MM.1S (cell line): ENCODE measurements around the gene ESR2.
"Not testable (repeated sequence)": the region's sequence is repeated elsewhere in the genome, so short reads cannot be mapped to it uniquely, and the experiment has no call there.

Experiments used
- DNase-seq: peaks from one replicate; pipeline ENCODE4 v3.0.0-alpha.2; 2015
- H2AFZ ChIP-seq: fragments of 300-600 bp; sonication (generic); 2 replicates; pipeline ENCODE4 v1.6.0; 2016; ENCODE audit warnings: antibody characterized with exemption, low read length
- H3F3A ChIP-seq: fragments of 300-600 bp; sonication (generic); 2 replicates; pipeline ENCODE4 v1.6.1; 2016; ENCODE audit warnings: mild to moderate bottlenecking, antibody characterized with exemption, low read length, moderate library complexity, mixed read lengths; ENCODE audit not compliant: insufficient read depth
- H3K27ac ChIP-seq: fragments of 300-600 bp; sonication (generic); 2 replicates; pipeline ENCODE4 v1.5.1; 2016; ENCODE audit warnings: mild to moderate bottlenecking, low read length
- H3K27me3 ChIP-seq: fragments of 300-600 bp; sonication (generic); replicated peaks from 2 replicates; pipeline ENCODE4 v1.6.0; 2016; ENCODE audit warnings: low read length; ENCODE audit not compliant: insufficient read depth
- H3K36me3 ChIP-seq: fragments of 300-600 bp; sonication (generic); replicated peaks from 2 replicates; pipeline ENCODE4 v1.6.1; 2016; ENCODE audit warnings: mild to moderate bottlenecking, low read length, mixed read lengths; ENCODE audit not compliant: insufficient read depth
- H3K4me1 ChIP-seq: fragments of 300-600 bp; sonication (generic); 2 replicates; pipeline ENCODE4 v1.6.1; 2016; ENCODE audit warnings: low read length, mixed read lengths
- H3K4me2 ChIP-seq: fragments of 300-600 bp; sonication (generic); 2 replicates; pipeline ENCODE4 v1.6.0; 2016; ENCODE audit warnings: low read depth, low read length
- H3K4me3 ChIP-seq: fragments of 300-600 bp; sonication (generic); 2 replicates; pipeline ENCODE4 v1.5.1; 2016; ENCODE audit warnings: low read length, mixed read lengths
- H3K79me2 ChIP-seq: fragments of 300-600 bp; sonication (generic); 2 replicates; pipeline ENCODE4 v1.6.1; 2016; ENCODE audit warnings: mixed run types, low read length, mixed read lengths
- H3K9ac ChIP-seq: fragments of 300-600 bp; sonication (generic); 2 replicates; pipeline ENCODE4 v1.6.1; 2016; ENCODE audit warnings: low read length, mixed read lengths
- H3K9me2 ChIP-seq: fragments of 300-600 bp; sonication (generic); replicated peaks from 2 replicates; pipeline ENCODE4 v1.6.1; 2016; ENCODE audit warnings: mild to moderate bottlenecking, low read length, mixed read lengths; ENCODE audit not compliant: insufficient read depth
- H3K9me3 ChIP-seq: fragments of 300-600 bp; sonication (generic); replicated peaks from 2 replicates; pipeline ENCODE4 v1.6.1; 2016; ENCODE audit warnings: mild to moderate bottlenecking, low read length, mixed read lengths; ENCODE audit not compliant: insufficient read depth
- H4K20me1 ChIP-seq: fragments of 300-600 bp; sonication (generic); 2 replicates; pipeline ENCODE4 v1.6.1; 2016; ENCODE audit warnings: mild to moderate bottlenecking, low read length, moderate library complexity, mixed read lengths; ENCODE audit not compliant: insufficient read depth
- EZH2 ChIP-seq: fragments of 300-600 bp; sonication (generic); optimal IDR thresholded peaks from 2 replicates; pipeline ENCODE3; 2017; ENCODE audit warnings: low read depth, mild to moderate bottlenecking, antibody characterized with exemption, low read length, mixed read lengths
- EZH2phosphoT487 ChIP-seq: fragments of 300-600 bp; sonication (generic); IDR thresholded peaks from 2 replicates; pipeline ENCODE4 v1.6.1; 2018; ENCODE audit warnings: antibody characterized with exemption, low read length
- TF ChIP-seq, protein P1 (sequence below): fragments of 300-600 bp; sonication (generic); IDR thresholded peaks from 2 replicates; pipeline ENCODE4 v1.5.1; 2016; ENCODE audit warnings: antibody characterized with exemption, low read length, mixed read lengths

Gene ESR2

GRCh38 chr14:64040044-64040443 lies 254.1 kb downstream of the ESR2 start:
- H3F3A ChIP-seq: no peaks in the 10 kb centered on the region
- H3K4me1 ChIP-seq: no peaks in the 10 kb centered on the region
- TF ChIP-seq EZH2 (no peak), EZH2phosphoT487 (no peak)
- TF ChIP-seq, protein P1, sequence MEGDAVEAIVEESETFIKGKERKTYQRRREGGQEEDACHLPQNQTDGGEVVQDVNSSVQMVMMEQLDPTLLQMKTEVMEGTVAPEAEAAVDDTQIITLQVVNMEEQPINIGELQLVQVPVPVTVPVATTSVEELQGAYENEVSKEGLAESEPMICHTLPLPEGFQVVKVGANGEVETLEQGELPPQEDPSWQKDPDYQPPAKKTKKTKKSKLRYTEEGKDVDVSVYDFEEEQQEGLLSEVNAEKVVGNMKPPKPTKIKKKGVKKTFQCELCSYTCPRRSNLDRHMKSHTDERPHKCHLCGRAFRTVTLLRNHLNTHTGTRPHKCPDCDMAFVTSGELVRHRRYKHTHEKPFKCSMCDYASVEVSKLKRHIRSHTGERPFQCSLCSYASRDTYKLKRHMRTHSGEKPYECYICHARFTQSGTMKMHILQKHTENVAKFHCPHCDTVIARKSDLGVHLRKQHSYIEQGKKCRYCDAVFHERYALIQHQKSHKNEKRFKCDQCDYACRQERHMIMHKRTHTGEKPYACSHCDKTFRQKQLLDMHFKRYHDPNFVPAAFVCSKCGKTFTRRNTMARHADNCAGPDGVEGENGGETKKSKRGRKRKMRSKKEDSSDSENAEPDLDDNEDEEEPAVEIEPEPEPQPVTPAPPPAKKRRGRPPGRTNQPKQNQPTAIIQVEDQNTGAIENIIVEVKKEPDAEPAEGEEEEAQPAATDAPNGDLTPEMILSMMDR: no peak
- H3K4me3 ChIP-seq: no peak overlapping the region
- no peaks in the 10 kb centered on the region for H4K20me1 ChIP-seq
- H3K9me3 ChIP-seq: no peaks in the 10 kb centered on the region
- H3K4me2 ChIP-seq: no peak overlapping the region
- no peak overlapping the region for H3K27ac ChIP-seq
- H3K36me3 ChIP-seq: no peaks in the 10 kb centered on the region
- no peaks in the 10 kb centered on the region for H3K9me2 ChIP-seq
- H3K9ac ChIP-seq: no peak overlapping the region
- no peak overlapping the region for H2AFZ ChIP-seq
- no peak for DNase-seq
- H3K79me2 ChIP-seq: no peaks in the 10 kb centered on the region
- H3K27me3 ChIP-seq: no peaks in the 10 kb centered on the region

- no peak for DNase-seq
- H3K4me2 ChIP-seq: no peak overlapping the region
- H3K9ac ChIP-seq: no peak overlapping the region
- no peaks in the 10 kb centered on the region for H3K79me2 ChIP-seq
- H3K27me3 ChIP-seq: no peaks in the 10 kb centered on the region
- H3K9me3 ChIP-seq: no peaks in the 10 kb centered on the region
- H2AFZ ChIP-seq: no peak overlapping the region
- no peak for TF ChIP-seq EZH2phosphoT487
- TF ChIP-seq, protein P1: no peak
- TF ChIP-seq EZH2: no peak
- H3F3A ChIP-seq: no peaks in the 10 kb centered on the region
- H3K27ac ChIP-seq: no peak overlapping the region
- no peak overlapping the region for H3K4me3 ChIP-seq
- no peaks in the 10 kb centered on the region for H3K4me1 ChIP-seq
- H4K20me1 ChIP-seq: no peaks in the 10 kb centered on the region
- H3K9me2 ChIP-seq: no peaks in the 10 kb centered on the region
- no peaks in the 10 kb centered on the region for H3K36me3 ChIP-seq
Observed at GRCh38 chr14:64038841-64039542, 255.2 kb downstream of the ESR2 start.

- not testable (repeated sequence) for H4K20me1 ChIP-seq, H3F3A ChIP-seq, H3K27ac ChIP-seq, H3K4me3 ChIP-seq, H3K27me3 ChIP-seq, H3K4me1 ChIP-seq, DNase-seq, H3K9ac ChIP-seq, H3K36me3 ChIP-seq, H3K4me2 ChIP-seq, H3K9me2 ChIP-seq, H3K79me2 ChIP-seq, H3K9me3 ChIP-seq, H2AFZ ChIP-seq
Observed at GRCh38 chr14:64037869-64038745, 256.1 kb downstream of the ESR2 start.

GRCh38 chr14:64035143-64035542 lies 259.0 kb downstream of the ESR2 start:
- Histone ChIP-seq H3K36me3 (no peaks in the 10 kb centered on the region), H3K9me3 (no peaks in the 10 kb centered on the region), H3K79me2 (no peaks in the 10 kb centered on the region), H3K4me3 (no peak overlapping the region), H3K4me1 (no peaks in the 10 kb centered on the region), H4K20me1 (no peaks in the 10 kb centered on the region), H2AFZ (no peak overlapping the region), H3K9me2 (no peaks in the 10 kb centered on the region), H3F3A (no peaks in the 10 kb centered on the region), H3K27ac (no peak overlapping the region), H3K4me2 (no peak overlapping the region), H3K9ac (no peak overlapping the region), H3K27me3 (no peaks in the 10 kb centered on the region)
- TF ChIP-seq EZH2phosphoT487 (no peak), EZH2 (no peak)
- TF ChIP-seq, protein P1: no peak
- DNase-seq: no peak
